Erythroblast (primary cell): Measurements from ENCODE around the gene YAP1.

Source experiments
- DNase-seq, 2 experiments: peaks; one replicate each; lab custom pipeline; 2025; lab: John Stamatoyannopoulos, UW
- GATA1 ChIP-seq: IDR thresholded peaks from 2 replicates; pipeline ENCODE4 v1.6.1; 2011; ENCODE audit warnings: low read depth, mild to moderate bottlenecking, control low read depth, low read length, moderate library complexity
- POLR2A ChIP-seq: IDR thresholded peaks from 2 replicates; pipeline ENCODE4 v1.6.1; 2011; ENCODE audit warnings: mild to moderate bottlenecking, low read length

Gene YAP1

GRCh38 chr11:102111011-102111786 lies 952 bp downstream of the YAP1 start:
- no peak for DNase-seq
- TF ChIP-seq GATA1 (no peak), POLR2A (no peak)

GRCh38 chr11:102111787-102112508 lies 1.7 kb downstream of the YAP1 start:
- TF ChIP-seq POLR2A (no peak), GATA1 (no peak)
- no peak for DNase-seq

- TF ChIP-seq GATA1, result no peak
- no peak for TF ChIP-seq POLR2A
- DNase-seq, result no peak
Observed at GRCh38 chr11:102112509-102112821, 2.2 kb downstream of the YAP1 start.

- DNase-seq, result no peak
Observed at GRCh38 chr11:102114032-102114431, 3.8 kb downstream of the YAP1 start.

GRCh38 chr11:102115557-102115956 lies 5.3 kb downstream of the YAP1 start:
- DNase-seq, result no peak
- TF ChIP-seq POLR2A (no peak), GATA1 (no peak)

More at GRCh38 chr11:102114032-102114431, 3.8 kb downstream of the YAP1 start:
- TF ChIP-seq POLR2A (no peak), GATA1 (no peak)

- TF ChIP-seq POLR2A, result no peak
- no peak for TF ChIP-seq GATA1
- DNase-seq, result no peak
Observed at GRCh38 chr11:102116453-102117205, 6.4 kb downstream of the YAP1 start.

GRCh38 chr11:102117472-102118113 lies 7.3 kb downstream of the YAP1 start:
- TF ChIP-seq POLR2A (no peak), GATA1 (no peak)
- no peak for DNase-seq

GRCh38 chr11:102118937-102119336 lies 8.7 kb downstream of the YAP1 start:
- no peak for TF ChIP-seq POLR2A
- no peak for TF ChIP-seq GATA1
- DNase-seq, result no peak

GRCh38 chr11:102119997-102120396 lies 9.8 kb downstream of the YAP1 start:
- no peak for DNase-seq
- TF ChIP-seq POLR2A (no peak), GATA1 (no peak)

GRCh38 chr11:102120437-102120973 lies 10.3 kb downstream of the YAP1 start:
- no peak for TF ChIP-seq GATA1
- no peak for TF ChIP-seq POLR2A

GRCh38 chr11:102121329-102121728 lies 11.1 kb downstream of the YAP1 start:
- no peak for DNase-seq

More at GRCh38 chr11:102120437-102120973, 10.3 kb downstream of the YAP1 start:
- no peak for DNase-seq

GRCh38 chr11:102134597-102134996 lies 24.4 kb downstream of the YAP1 start:
- TF ChIP-seq POLR2A (no peak), GATA1 (no peak)
- no peak for DNase-seq

More at GRCh38 chr11:102121329-102121728, 11.1 kb downstream of the YAP1 start:
- TF ChIP-seq GATA1 (no peak), POLR2A (no peak)

- no peak for DNase-seq
- no peak for TF ChIP-seq GATA1
- TF ChIP-seq POLR2A, result no peak
Observed at GRCh38 chr11:102135256-102135655, 25.0 kb downstream of the YAP1 start.
